HUES6 (cell line): ENCODE data around the gene TMEM242.
"Not testable (repeated sequence)": the region's sequence is repeated elsewhere in the genome, so short reads cannot be mapped to it uniquely, and the experiment has no call there.

Source experiments
- H3K27ac ChIP-seq: 2 replicates; pipeline ENCODE4 v1.7.0; 2013; ENCODE audit warnings: low read depth, mild to moderate bottlenecking, low read length, inconsistent platforms
- H3K27me3 ChIP-seq: 2 replicates; pipeline ENCODE4 v1.6.1; 2013; ENCODE audit warnings: low read length; ENCODE audit not compliant: control insufficient read depth, insufficient read depth
- H3K36me3 ChIP-seq: 2 replicates; pipeline ENCODE4 v1.6.1; 2013; ENCODE audit warnings: low read length; ENCODE audit not compliant: control insufficient read depth, insufficient read depth
- H3K4me1 ChIP-seq: 2 replicates; pipeline ENCODE4 v1.6.1; 2013; ENCODE audit warnings: low read length; ENCODE audit not compliant: control insufficient read depth, insufficient read depth
- H3K4me3 ChIP-seq: 2 replicates; pipeline ENCODE4 v1.5.1; 2013; ENCODE audit warnings: low read depth, low read length
- H3K9ac ChIP-seq: one replicate; pipeline ENCODE4 v1.6.1; 2013; ENCODE audit warnings: mild to moderate bottlenecking, low read length
- H3K9me3 ChIP-seq: 2 replicates; pipeline ENCODE4 v1.6.1; 2013; ENCODE audit warnings: low read depth, low read length; ENCODE audit not compliant: control insufficient read depth, insufficient read depth

The TMEM242 gene

DNA sequence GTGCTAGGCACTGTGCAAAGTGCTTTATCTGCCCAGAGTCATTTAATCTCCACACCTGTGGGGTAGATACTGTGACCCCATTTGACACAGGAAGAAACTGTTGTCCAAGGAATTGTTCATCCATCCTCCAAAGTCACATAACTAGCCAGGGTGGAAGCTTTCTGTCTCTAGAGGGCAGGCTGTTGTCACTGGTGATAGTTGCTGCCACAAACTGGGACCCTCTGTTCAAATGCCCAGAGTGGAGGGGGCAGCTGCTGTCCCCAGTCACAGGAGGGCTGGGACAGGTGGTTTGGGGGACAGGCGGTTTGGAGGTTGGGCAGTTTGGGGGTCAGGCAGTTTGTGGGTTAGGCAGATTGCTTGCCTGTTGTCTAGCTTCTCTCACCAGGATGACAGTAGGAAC is 16.1 kb upstream of the TMEM242 start:
- H3K4me3 ChIP-seq, result no peak overlapping the region
- H3K27me3 ChIP-seq, result no peaks in the 10 kb centered on the region
- H3K27ac ChIP-seq, result no peak overlapping the region
- H3K9me3 ChIP-seq, result no peaks in the 10 kb centered on the region
- no peaks in the 10 kb centered on the region for H3K4me1 ChIP-seq
- no peaks in the 10 kb centered on the region for H3K36me3 ChIP-seq
- no peak overlapping the region for H3K9ac ChIP-seq

DNA sequence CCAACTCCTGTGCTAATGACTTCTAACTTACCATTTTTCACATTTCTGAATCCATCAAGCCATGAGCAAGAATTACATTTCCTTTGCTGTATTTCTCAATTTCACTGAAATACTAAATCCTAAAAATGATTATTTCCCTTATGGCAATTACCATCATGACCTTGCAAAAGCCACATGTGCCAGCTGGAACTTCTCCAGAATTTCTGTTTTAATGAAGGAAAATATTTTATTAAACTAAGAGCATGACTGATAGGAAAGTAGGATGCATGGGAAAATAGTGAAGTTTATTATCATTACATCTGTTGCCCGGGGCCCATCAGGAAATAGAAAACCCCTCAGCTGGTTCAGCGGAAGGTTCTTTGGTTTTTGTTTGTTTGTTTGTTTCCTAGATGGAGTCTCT is 14.4 kb upstream of the TMEM242 start:
- H3K9ac ChIP-seq, result no peak overlapping the region

DNA sequence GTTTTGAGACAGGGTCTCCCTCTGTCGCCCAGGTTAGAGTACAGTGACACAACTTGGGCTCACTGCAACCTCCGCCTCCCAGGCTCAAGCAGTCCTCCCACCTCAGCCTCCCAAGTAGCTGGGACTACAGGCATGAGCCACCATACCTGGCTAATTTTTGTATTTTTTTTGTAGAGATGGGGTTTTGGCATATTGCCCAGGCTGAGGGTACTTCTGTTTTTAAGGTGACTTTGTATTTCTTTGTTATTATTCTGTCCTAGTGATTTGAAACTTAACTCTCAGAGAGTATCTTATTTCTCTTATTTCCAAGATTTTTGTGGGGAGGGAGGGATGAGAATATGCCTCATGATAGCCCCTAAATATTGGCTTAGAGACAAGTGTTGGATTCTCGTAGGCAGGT is 14.0 kb upstream of the TMEM242 start:
- H3K27me3 ChIP-seq, H3K4me1 ChIP-seq, H3K36me3 ChIP-seq, H3K4me3 ChIP-seq, H3K27ac ChIP-seq, H3K9me3 ChIP-seq, H3K9ac ChIP-seq: not testable (repeated sequence)

More for the DNA sequence above, 14.4 kb upstream of the TMEM242 start:
- Histone ChIP-seq H3K9me3 (no peaks in the 10 kb centered on the region), H3K27ac (no peak overlapping the region), H3K4me3 (no peak overlapping the region), H3K36me3 (no peaks in the 10 kb centered on the region), H3K4me1 (no peaks in the 10 kb centered on the region), H3K27me3 (0 out of 2 replicates have a peak, but pooled peaks cover 2% of the 10 kb centered on the region)

DNA sequence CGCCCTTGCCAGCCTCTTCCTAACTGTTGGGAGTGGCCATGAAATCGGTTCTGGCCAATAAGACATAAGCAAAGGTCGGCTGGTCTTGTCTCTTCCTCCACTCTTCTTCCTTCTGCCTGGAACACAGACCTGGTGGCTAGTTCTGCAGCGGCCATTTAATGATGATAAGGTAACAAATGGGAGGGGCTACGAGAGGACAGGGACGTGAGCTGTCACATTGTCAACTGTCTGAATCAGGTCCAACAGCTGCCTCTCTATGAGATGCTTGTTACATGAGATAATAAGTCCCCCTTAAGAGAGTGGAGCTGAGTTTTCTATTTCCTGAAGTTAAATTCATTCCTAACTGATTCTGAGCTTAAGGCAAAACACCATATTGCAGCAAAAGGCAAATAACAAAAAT is 12.5 kb upstream of the TMEM242 start:
- Histone ChIP-seq H3K9ac (no peak overlapping the region), H3K36me3 (no peaks in the 10 kb centered on the region), H3K9me3 (no peaks in the 10 kb centered on the region), H3K4me1 (no peaks in the 10 kb centered on the region), H3K27ac (no peak overlapping the region), H3K27me3 (0 out of 2 replicates have a peak, but pooled peaks cover 11% of the 10 kb centered on the region), H3K4me3 (no peak overlapping the region)

DNA sequence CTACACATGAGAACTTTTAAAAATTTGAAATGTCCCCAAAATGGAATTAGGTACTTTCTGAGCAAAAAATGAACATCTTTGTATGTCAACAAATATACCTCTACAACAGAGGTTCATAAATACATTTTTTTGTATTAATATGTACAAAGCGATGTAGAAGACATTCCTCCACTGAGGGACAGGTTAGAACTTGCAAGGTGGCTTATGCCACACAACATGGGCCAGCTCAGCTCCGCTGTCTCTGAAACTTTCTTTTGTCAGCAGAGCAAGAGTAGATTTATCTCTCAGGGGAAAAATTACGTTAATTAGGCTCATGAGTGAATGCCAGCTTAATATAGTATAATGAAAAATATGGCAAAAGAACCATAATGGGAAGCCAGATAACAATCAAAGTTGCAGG is 10.6 kb upstream of the TMEM242 start:
- Histone ChIP-seq H3K4me3 (no peak overlapping the region), H3K9ac (no peak overlapping the region), H3K9me3 (no peaks in the 10 kb centered on the region), H3K27ac (no peak overlapping the region), H3K27me3 (0 out of 2 replicates have a peak, but pooled peaks cover 11% of the 10 kb centered on the region), H3K4me1 (no peaks in the 10 kb centered on the region), H3K36me3 (no peaks in the 10 kb centered on the region)

DNA sequence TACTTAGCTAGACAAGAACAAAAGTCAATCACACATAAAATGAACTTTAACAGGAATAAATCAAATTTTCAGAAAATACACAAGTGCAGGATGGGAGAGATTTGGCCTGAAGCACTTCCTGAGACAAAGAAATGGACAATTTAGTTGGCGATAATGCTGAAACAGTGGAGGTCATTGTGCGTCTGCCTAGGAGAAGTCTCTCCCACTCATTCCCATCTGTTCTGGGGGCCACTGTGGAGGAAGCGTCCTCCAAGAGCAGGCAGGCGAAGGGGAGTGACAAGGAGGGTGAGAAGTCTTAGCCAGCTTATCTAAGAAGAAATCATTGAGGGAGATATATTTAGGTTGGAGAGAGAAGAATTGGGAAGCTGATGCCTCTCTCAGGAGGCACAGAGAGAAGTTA is 10.2 kb upstream of the TMEM242 start:
- Histone ChIP-seq H3K27me3 (0 out of 2 replicates have a peak, but pooled peaks cover 11% of the 10 kb centered on the region), H3K9me3 (no peaks in the 10 kb centered on the region), H3K9ac (no peak overlapping the region), H3K27ac (no peak overlapping the region), H3K4me3 (no peak overlapping the region), H3K4me1 (no peaks in the 10 kb centered on the region), H3K36me3 (no peaks in the 10 kb centered on the region)

DNA sequence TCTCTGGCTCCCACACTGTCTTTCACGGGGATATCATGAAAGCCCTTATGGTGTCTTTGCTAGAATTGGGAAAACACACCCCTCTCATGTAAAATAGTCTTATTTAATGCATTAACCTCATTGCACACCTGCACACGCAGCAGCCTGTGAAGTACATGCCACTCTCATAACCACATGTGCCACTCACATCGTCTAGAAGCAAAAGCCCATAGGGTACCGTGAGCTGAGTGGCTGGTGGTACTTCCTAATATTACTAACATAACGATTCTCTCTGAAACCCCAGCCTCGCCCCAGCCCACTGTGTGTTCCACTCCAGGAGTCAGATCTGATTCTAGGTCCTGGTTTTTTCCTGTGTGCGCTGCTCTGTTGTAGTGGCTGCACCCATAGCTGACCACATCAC is 9.5 kb upstream of the TMEM242 start:
- Histone ChIP-seq H3K36me3 (no peaks in the 10 kb centered on the region), H3K4me1 (no peaks in the 10 kb centered on the region), H3K4me3 (no peak overlapping the region), H3K27ac (no peak overlapping the region), H3K27me3 (0 out of 2 replicates have a peak, but pooled peaks cover 11% of the 10 kb centered on the region), H3K9me3 (no peaks in the 10 kb centered on the region), H3K9ac (no peak overlapping the region)

DNA sequence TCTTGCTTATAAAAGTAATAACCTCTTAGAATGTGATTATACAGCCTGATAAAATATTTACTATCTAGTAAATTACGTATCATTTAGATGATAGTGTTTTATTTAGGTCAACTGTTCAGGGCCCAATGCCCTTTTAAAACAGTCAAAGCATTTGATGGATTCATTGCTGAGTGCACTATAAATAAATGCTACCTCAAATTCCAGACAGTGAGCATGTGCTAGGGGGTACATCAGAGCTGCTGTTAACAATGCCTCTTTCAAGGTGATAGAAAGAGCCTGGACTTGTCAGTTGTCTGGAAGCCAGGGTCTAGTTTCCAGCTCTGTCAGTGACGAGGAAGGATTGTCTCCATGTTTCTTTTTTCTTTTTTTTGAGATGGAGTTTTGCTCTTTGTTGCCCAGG is 7.5 kb upstream of the TMEM242 start:
- Histone ChIP-seq H3K9me3 (no peaks in the 10 kb centered on the region), H3K9ac (no peak overlapping the region), H3K27ac (no peak overlapping the region), H3K27me3 (peaks cover 19% of the 10 kb centered on the region), H3K36me3 (no peaks in the 10 kb centered on the region), H3K4me3 (no peak overlapping the region), H3K4me1 (no peaks in the 10 kb centered on the region)

DNA sequence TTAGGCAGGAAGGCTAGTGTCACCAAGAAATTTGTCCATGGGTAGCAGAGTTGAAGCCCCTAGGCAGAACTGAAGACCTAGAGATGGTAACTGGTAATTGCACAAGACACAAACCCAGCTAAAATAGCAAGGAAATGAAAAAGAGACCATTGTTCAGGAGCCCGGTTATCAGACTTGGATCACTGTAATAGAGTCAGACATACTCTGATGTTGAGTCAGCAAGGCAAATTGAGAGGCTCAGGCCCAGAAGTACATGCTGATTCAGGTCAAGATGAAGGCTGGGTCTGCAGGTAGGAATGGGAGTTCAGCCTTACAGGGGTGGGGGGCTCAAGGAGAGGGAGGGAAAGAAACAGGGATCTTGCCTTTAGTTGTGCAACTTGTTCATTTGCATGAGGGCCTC is 6.5 kb upstream of the TMEM242 start:
- H3K9me3 ChIP-seq, result no peaks in the 10 kb centered on the region
- no peak overlapping the region for H3K4me3 ChIP-seq
- no peaks in the 10 kb centered on the region for H3K36me3 ChIP-seq
- no peak overlapping the region for H3K27ac ChIP-seq
- H3K4me1 ChIP-seq, result no peaks in the 10 kb centered on the region
- peaks cover 27% of the 10 kb centered on the region for H3K27me3 ChIP-seq
- no peak overlapping the region for H3K9ac ChIP-seq

DNA sequence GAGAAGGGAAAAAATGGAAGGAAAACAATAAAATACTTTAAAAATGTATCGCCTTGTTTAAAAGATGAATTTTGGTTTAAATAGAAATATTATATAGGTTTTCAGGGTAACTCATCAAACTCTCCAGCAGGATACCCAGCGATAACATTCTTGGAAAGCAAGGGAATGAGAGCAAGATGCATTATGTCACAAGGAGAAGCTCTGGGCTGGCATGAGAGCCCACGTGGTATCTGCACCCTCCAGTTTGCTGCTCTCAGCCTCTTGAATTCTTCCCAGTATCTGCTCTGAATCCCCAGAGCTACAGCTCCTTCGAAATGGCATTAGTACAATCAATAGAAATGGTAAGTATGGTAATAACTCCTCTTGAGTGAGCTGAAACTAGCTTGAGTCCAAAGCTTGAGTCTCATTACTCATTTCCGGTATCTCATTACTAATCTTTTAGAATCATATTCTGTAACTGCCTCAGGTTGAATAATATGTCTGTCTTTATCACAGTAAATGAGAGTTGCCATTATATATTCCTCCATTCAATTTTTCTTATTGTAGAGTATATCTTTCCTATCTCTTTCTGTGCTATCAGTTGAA is 4.9 kb upstream of the TMEM242 start:
- Histone ChIP-seq H3K36me3 (no peaks in the 10 kb centered on the region), H3K4me3 (no peak overlapping the region), H3K27me3 (peaks cover 27% of the 10 kb centered on the region), H3K4me1 (peaks cover 3% of the 10 kb centered on the region; the same call in 1 of the 2 replicates), H3K9me3 (no peaks in the 10 kb centered on the region), H3K9ac (no peak overlapping the region), H3K27ac (no peak overlapping the region)

DNA sequence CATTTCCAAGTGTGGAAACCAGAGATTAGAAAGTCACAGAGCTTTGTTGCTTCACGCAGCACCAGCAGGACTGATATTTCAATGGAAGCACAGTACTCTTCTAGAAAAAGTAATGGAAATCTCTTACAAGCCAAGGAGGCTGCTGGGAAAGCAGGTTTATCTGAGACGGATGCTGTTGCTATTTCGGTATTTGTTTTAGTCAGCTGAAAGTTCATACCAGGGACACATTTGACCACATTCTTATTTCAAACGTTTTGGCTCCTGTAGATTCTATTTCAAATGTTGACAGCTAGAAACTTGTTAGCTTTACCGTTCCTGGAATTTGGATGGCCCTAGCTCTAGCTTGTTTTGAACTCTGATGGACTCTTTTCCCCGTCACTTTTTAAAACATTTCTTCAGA is 3.7 kb upstream of the TMEM242 start:
- Histone ChIP-seq H3K9ac (no peak overlapping the region), H3K4me3 (no peak overlapping the region), H3K36me3 (no peaks in the 10 kb centered on the region), H3K27me3 (peaks cover 17% of the 10 kb centered on the region), H3K27ac (no peak overlapping the region), H3K9me3 (no peaks in the 10 kb centered on the region), H3K4me1 (peaks cover 3% of the 10 kb centered on the region; the same call in 1 of the 2 replicates)
